Measurements from ENCODE around the gene FBXW4. TPM values are rescaled to one million over a fixed set of nuclear protein-coding genes. Genes with fewer than 3 reads are reported as not detected.

The FBXW4 gene
- total RNA-seq, 4 donors from 2014 or later: 48.4 to 91.6 (median 55.6) TPM

DNA sequence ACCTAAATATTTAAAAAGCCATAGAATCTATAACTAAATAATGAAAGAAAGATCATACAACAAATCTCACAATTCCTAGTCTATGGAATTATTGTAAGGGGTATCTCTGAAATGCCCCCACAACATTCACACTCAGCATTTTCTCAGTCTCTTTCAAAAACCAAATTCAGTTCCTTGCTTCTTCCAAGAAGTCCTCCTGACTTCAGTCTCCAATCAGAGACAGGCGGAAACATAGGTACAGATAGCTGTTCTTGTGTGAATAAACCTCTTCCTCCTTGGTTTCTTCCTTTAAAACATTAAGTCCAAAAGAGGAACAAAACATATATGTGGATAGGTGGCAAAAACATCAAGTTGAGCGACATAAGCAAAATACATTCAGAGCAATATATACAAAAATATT is 13.9 kb upstream of the FBXW4 start:
- H3K36me3 ChIP-seq: no peaks in the 10 kb centered on the region
- in situ Hi-C loops (cut with MboI; ENCODE audit: low pct_ligation_motif_present in 1 of 4, low pct_unique_long_range_greater_than_20kb in 1 of 4, low sequenced_read_pairs in 3 of 4) (no loop called here), intact Hi-C loops (cut with DNase I; ENCODE audit: low total_unique reads) (no loop called here)
- no peak for DNase-seq
- peaks cover 40% of the 10 kb centered on the region for H3K27me3 ChIP-seq
- WGBS, 2 donors (ENCODE audit: low coverage in 1 of 2): 82 to 86% methylated on average over 2 of the region's 2 CpGs
- no peak overlapping the region for H3K27ac ChIP-seq
- H3K4me3 ChIP-seq: no peak overlapping the region
- H3K9me3 ChIP-seq: no peaks in the 10 kb centered on the region
- TF ChIP-seq POLR2AphosphoS5 (IDR thresholded peaks at IDR 0.05) (no peak), EP300 (IDR thresholded peaks at IDR 0.05; ENCODE audit: low read depth) (no peak), POLR2A (IDR thresholded peaks at IDR 0.05) (no peak)
- TF ChIP-seq, protein P1, sequence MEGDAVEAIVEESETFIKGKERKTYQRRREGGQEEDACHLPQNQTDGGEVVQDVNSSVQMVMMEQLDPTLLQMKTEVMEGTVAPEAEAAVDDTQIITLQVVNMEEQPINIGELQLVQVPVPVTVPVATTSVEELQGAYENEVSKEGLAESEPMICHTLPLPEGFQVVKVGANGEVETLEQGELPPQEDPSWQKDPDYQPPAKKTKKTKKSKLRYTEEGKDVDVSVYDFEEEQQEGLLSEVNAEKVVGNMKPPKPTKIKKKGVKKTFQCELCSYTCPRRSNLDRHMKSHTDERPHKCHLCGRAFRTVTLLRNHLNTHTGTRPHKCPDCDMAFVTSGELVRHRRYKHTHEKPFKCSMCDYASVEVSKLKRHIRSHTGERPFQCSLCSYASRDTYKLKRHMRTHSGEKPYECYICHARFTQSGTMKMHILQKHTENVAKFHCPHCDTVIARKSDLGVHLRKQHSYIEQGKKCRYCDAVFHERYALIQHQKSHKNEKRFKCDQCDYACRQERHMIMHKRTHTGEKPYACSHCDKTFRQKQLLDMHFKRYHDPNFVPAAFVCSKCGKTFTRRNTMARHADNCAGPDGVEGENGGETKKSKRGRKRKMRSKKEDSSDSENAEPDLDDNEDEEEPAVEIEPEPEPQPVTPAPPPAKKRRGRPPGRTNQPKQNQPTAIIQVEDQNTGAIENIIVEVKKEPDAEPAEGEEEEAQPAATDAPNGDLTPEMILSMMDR (IDR thresholded peaks at IDR 0.05): no peak
- H3K4me1 ChIP-seq: no peaks in the 10 kb centered on the region

DNA sequence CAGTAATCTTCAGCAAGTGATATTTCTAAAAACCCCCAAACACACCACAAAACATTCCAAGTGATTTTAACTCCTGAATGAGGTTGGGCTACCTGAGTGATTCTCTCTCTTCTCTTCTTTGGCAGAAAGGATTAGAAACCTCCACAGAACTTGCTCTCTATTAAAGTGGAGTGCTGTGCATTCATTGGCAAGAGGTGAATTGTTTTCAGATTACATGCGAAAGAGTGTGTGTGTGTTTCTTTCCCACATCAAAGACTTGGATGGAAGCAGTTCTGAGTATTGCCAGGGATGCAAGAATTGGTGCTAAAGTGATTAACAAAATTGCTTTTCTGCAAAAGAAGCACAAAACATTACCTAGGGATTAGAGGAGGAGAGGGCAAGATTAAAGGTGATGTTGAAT is 13.1 kb upstream of the FBXW4 start:
- Histone ChIP-seq H3K36me3 (no peaks in the 10 kb centered on the region), H3K27me3 (peaks cover 40% of the 10 kb centered on the region), H3K4me1 (no peaks in the 10 kb centered on the region), H3K4me3 (no peak overlapping the region), H3K9me3 (no peaks in the 10 kb centered on the region), H3K27ac (no peak overlapping the region)
- 53 to 67% methylated on average over 1 of the region's 1 CpG for WGBS, 2 donors (ENCODE audit: low coverage in 1 of 2)
- intact Hi-C loops (cut with DNase I; ENCODE audit: low total_unique reads): no loop called here
- in situ Hi-C loops (cut with MboI; ENCODE audit: low pct_ligation_motif_present in 1 of 4, low pct_unique_long_range_greater_than_20kb in 1 of 4, low sequenced_read_pairs in 3 of 4): no loop called here
- DNase-seq: no peak
- TF ChIP-seq POLR2AphosphoS5 (IDR thresholded peaks at IDR 0.05) (no peak), EP300 (IDR thresholded peaks at IDR 0.05; ENCODE audit: low read depth) (no peak), POLR2A (IDR thresholded peaks at IDR 0.05) (no peak)
- TF ChIP-seq, protein P1 (IDR thresholded peaks at IDR 0.05): no peak

- Histone ChIP-seq H3K27me3 (peaks cover 25% of the 10 kb centered on the region), H3K4me3 (no peak overlapping the region), H3K36me3 (no peaks in the 10 kb centered on the region), H3K27ac (no peak overlapping the region), H3K4me1 (no peaks in the 10 kb centered on the region), H3K9me3 (no peaks in the 10 kb centered on the region)
- DNase-seq: no peak
- intact Hi-C loops (cut with DNase I; ENCODE audit: low total_unique reads) (no loop called here), in situ Hi-C loops (cut with MboI; ENCODE audit: low pct_ligation_motif_present in 1 of 4, low pct_unique_long_range_greater_than_20kb in 1 of 4, low sequenced_read_pairs in 3 of 4) (no loop called here)
- WGBS, 2 donors (ENCODE audit: low coverage in 1 of 2): 91 to 100% methylated on average over 1 to 2 of the region's 2 CpGs
- TF ChIP-seq POLR2AphosphoS5 (IDR thresholded peaks at IDR 0.05) (no peak), EP300 (IDR thresholded peaks at IDR 0.05; ENCODE audit: low read depth) (no peak)
- TF ChIP-seq, protein P1 (IDR thresholded peaks at IDR 0.05): no peak
These were observed 9.4 kb upstream of the FBXW4 start for GRCh38 chr10:101704331-101704730.

GRCh38 chr10:101696632-101697031 is 1.7 kb upstream of the FBXW4 start:
- DNase-seq: no peak
- Histone ChIP-seq H3K27ac (no peak overlapping the region), H3K9me3 (no peaks in the 10 kb centered on the region), H3K4me1 (peaks cover 9 to 27% (median 20%) of the 10 kb centered on the region in 4 donors), H3K4me3 (no peak overlapping the region), H3K27me3 (no peaks in the 10 kb centered on the region), H3K36me3 (no peaks in the 10 kb centered on the region)
- TF ChIP-seq, protein P1 (IDR thresholded peaks at IDR 0.05): no peak
- TF ChIP-seq POLR2A (IDR thresholded peaks at IDR 0.05) (no peak), EP300 (IDR thresholded peaks at IDR 0.05; ENCODE audit: low read depth) (no peak), POLR2AphosphoS5 (IDR thresholded peaks at IDR 0.05) (no peak)
- intact Hi-C loops (cut with DNase I; ENCODE audit: low total_unique reads) (no loop called here), in situ Hi-C loops (cut with MboI; ENCODE audit: low pct_ligation_motif_present in 1 of 4, low pct_unique_long_range_greater_than_20kb in 1 of 4, low sequenced_read_pairs in 3 of 4) (no loop called here)
- WGBS, 2 donors (ENCODE audit: low coverage in 1 of 2): 87 to 93% methylated on average over 3 of the region's 3 CpGs

All from transverse colon (tissue), 4 donors.